Gastrocnemius medialis (tissue), 4 donors: ENCODE data around the gene PIAS2.

ENCODE experiments used
- POLR2A ChIP-seq, 2 donors: fragments of 450-650 bp; IDR thresholded peaks; one replicate each; pipeline ENCODE4 v1.6.1; 2017; ENCODE audit warnings: antibody characterized with exemption in 2 of 2, mild to moderate bottlenecking in 2 of 2, moderate library complexity in 2 of 2
- TF ChIP-seq, protein P1 (sequence below), 5 experiments: fragments of 450-650 bp in 3 of 5; fragments of 200-600 bp in 2 of 5; sonication (generic) in 2 of 5; IDR thresholded peaks in 4 of 5; conservative IDR thresholded peaks in 1 of 5; 1 replicate in 4 of 5; 2 replicates in 1 of 5; pipeline ENCODE4 v1.5.1; 2016 to 2019; ENCODE audit warnings: antibody characterized with exemption in 5 of 5, mild to moderate bottlenecking in 3 of 5, moderate library complexity in 3 of 5

DNA sequence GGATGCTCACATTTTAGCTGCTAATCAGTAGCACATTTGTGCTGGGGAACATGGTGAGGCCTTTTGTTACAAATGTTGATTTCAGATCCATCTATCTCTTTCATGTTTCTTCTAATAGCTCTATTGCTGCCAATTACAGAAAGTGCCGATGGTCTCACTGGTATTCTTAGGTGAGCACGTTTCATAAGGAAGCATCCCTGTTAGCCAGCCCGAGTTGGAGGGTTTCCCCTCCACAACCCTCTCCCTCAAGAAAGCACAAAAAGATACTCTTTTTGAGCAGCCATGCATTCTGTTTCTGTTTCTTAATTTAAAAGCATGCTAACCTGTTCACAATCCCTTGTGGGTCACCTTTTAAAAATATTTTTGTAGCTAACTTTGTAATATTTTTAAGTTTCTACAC, 129.6 kb downstream of the PIAS2 start:
- TF ChIP-seq, protein P1, sequence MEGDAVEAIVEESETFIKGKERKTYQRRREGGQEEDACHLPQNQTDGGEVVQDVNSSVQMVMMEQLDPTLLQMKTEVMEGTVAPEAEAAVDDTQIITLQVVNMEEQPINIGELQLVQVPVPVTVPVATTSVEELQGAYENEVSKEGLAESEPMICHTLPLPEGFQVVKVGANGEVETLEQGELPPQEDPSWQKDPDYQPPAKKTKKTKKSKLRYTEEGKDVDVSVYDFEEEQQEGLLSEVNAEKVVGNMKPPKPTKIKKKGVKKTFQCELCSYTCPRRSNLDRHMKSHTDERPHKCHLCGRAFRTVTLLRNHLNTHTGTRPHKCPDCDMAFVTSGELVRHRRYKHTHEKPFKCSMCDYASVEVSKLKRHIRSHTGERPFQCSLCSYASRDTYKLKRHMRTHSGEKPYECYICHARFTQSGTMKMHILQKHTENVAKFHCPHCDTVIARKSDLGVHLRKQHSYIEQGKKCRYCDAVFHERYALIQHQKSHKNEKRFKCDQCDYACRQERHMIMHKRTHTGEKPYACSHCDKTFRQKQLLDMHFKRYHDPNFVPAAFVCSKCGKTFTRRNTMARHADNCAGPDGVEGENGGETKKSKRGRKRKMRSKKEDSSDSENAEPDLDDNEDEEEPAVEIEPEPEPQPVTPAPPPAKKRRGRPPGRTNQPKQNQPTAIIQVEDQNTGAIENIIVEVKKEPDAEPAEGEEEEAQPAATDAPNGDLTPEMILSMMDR (IDR thresholded peaks at IDR 0.05 in 4 of 5, conservative IDR thresholded peaks at IDR 0.05 in 1 of 5), result no peak
- no peak for TF ChIP-seq POLR2A (IDR thresholded peaks at IDR 0.05)
